GM12801 (cell line): ENCODE measurements around the gene TP73.

Experiments used
- TF ChIP-seq, protein P1 (sequence below): IDR thresholded peaks from one replicate; pipeline ENCODE4 v1.5.1; 2011; ENCODE audit warnings: control low read depth; ENCODE audit not compliant: insufficient read length; ENCODE audit errors: extremely low read depth

The TP73 gene

DNA sequence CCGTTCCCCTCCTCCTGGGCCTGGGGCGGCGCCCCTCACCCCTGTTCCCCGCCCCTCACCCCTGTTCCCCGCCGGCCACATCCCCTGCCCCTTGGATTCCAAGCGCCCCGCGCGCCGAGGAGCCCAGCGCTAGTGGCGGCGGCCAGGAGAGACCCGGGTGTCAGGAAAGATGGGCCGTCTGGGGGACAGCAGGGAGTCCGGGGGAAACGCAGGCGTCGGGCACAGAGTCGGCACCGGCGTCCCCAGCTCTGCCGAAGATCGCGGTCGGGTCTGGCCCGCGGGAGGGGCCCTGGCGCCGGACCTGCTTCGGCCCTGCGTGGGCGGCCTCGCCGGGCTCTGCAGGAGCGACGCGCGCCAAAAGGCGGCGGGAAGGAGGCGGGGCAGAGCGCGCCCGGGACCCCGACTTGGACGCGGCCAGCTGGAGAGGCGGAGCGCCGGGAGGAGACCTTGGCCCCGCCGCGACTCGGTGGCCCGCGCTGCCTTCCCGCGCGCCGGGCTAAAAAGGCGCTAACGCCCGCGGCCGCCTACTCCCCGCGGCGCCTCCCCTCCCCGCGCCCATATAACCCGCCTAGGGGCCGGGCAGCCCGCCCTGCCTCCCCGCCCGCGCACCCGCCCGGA lies at the start of gene TP73:
TP73 (plus strand) TSS at position 587 of the 618 bp plus-strand sequence. CDS start 29,850 bp downstream, outside the sequence.
- TF ChIP-seq, protein P1, sequence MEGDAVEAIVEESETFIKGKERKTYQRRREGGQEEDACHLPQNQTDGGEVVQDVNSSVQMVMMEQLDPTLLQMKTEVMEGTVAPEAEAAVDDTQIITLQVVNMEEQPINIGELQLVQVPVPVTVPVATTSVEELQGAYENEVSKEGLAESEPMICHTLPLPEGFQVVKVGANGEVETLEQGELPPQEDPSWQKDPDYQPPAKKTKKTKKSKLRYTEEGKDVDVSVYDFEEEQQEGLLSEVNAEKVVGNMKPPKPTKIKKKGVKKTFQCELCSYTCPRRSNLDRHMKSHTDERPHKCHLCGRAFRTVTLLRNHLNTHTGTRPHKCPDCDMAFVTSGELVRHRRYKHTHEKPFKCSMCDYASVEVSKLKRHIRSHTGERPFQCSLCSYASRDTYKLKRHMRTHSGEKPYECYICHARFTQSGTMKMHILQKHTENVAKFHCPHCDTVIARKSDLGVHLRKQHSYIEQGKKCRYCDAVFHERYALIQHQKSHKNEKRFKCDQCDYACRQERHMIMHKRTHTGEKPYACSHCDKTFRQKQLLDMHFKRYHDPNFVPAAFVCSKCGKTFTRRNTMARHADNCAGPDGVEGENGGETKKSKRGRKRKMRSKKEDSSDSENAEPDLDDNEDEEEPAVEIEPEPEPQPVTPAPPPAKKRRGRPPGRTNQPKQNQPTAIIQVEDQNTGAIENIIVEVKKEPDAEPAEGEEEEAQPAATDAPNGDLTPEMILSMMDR = no peak

DNA sequence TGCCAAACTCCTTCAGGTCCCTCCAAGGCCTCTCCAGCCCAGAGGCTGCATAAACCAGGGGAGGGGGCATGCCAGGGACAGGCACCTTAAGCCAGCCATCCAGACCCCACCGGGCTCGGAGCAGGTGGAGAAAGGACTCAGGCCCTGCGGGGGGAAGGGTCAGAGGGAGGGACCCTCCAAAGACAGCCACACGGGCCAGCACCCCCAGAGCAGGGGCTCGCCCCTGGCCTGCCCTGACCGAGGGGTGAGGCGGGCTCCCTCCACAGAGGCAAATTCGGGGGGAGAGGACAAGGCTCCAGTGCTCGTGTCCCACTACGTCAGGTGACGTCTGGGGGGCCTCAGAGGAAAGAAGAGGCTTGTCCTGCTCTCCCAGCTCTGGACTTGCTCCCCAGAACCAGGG lies 49.2 kb upstream of the TP73 start:
- TF ChIP-seq, protein P1 = no peak

DNA sequence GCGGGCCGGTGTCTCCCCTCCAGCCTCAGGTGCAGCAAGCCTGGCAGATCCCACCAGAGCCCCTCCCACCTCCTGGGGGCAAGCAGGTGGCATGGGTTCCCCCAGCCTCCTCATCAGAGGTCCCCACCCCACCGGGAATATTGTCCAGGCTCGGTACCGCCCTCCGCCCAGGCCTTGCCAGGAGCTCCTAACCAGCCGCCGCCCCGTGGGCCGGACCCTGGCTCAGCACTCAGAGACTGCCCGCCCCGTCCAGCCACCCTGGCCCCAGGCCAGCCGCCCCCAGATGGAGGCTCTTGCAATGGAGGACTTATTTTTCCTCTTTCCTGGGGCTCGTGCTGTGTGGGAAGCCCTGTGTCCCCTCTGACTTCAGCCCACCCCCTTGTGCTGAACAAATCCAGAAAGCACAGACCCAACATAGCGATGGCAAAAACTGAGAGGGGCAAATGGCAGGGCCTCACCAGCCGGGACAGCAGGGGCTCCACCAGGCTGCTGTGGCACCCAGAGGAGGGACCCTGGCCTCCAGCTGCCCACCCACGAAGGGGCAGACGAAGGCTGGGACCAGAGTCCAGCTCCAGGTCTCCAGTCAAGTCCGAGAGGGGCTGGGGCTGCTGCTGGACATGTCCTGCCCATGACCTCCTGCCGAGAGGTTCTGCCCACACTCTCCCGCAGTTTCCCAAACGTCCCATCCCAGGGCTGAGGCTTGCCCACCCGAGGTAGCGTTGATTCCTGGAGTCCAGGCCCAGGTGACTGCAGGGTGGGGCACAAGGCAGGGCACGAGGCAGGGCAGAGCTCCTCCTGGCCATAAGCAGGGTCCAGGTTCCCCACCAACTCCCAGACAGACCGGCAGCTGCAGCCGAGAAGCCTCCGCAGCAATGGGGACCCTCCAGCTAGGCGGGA lies 48.5 kb upstream of the TP73 start:
- TF ChIP-seq, protein P1 = no peak

DNA sequence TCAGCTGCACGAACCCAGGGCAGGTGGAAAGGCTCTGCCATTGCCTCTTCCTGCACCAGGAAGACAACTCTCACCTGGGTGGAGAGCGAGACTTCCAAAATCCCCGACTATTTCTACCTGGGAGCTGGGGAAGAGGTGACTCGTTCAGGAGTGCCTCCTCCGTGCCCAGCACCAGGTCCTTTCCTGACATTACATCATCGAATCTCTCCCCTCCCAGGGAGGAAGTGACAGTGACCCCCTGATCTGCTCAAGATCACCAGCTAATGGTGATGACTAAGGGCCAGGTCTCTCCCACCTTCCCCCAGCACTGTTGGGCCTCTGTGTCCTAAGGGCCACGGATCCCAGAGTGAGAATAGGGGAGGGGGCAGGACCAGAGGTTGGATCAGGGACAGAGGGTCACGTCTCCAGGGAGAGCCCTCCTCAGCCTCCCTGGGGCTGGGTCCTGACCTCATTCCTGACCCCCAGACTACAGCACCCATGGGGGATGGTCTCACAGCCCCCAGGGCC lies 47.8 kb upstream of the TP73 start:
- TF ChIP-seq, protein P1 = no peak

DNA sequence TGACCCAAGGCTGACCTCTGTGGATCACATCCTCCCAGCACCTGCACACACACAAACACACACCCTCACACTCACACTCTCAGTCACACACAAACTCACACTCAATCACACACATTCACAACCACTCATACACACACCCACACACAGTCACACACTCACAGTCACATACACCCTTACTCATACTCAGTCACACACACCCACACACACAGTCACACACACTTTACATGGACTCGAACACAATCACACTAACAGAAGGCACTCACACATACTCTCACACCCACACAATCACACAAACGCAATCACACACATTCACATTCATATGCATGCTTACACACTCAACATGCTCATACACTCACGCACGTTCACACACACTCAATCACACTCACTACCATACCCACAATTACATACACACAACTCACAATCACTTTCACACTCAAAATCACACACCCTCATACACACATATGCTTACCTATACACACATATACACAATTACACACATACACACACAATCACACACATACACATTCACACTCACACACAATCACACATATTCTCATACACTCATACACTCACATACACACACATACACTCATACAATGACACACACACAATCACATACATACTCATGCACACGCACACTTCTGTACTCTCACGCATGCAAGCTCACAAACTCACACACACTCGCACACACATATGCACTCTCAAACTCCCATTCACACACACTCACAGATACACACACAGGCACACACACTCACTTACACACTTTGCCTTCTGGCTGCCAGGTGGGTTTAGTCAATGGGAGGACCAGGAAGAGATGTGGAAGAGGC lies 47.1 kb upstream of the TP73 start:
- TF ChIP-seq, protein P1 = no peak

DNA sequence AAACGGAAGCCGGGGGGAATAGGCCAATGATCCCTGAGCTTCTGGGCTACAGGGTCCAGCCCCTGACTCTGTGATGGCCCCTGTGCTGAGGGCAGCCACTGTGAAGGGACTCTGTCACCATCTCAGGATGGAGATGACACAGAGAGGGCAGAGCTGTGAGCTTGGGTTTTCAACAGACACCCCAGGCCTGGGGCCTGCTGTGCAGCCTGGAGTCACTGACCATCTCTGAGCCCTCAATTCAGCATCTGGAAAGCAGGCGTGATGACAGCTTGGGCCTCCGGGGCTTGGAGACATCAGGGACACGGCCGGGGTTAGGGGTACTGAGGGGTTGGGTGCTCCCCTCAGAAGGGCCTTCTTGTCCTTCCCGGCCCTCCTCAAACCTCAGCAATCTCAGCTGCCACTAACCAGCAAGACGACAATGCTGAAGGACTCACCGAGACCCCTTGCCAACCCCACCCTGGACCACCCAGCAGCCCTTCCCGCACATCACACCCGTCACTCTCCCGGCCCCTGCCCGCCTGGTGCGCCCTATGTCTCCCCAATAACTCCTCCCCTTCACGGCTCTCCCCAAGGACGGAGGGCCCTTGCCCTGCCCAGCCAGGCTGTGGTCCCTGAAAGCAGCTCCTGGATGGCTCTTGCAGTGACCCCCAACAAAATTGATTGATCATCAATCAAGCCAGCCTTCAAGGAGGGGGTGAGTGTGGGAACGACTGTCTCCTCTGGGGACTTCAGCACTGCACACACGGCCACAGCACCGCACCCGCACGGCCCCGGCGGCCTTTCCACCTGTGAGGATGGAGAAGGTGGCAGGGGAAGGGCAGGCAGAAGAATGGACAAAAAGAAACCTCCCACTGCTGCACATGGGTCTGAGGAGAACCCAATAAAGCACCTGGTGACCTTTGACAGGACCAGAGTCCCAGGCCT lies 45.3 kb upstream of the TP73 start:
- TF ChIP-seq, protein P1 = no peak
